HepG2 (cell line): ENCODE results near the gene TPSAB1. TPM values are rescaled to one million over a fixed set of nuclear protein-coding genes. Genes with fewer than 3 reads are reported as not detected.

Source experiments
- ATAC-seq: fragments of 200-7000 bp; cut with Tn5 transposase; 3 replicates; pipeline ENCODE4 v1.9.1; 2020; ENCODE audit warnings: mild to moderate bottlenecking, moderate library complexity
- BruUV-seq: library from RNA; stranded (reverse); fragments of 400-500 nt; replicated peaks from 2 replicates; lab custom pipeline; 2021; lab: Mats Ljungman, UMichigan
- CTCF ChIA-PET: fragments of 300-600 bp; formaldehyde crosslinking; extraction: SDS; loops from one replicate; lab custom pipeline; 2021; ENCODE audit warnings: low total read pairs, inconsistent platforms, low intra/inter-chr PET ratio; lab: Yijun Ruan, JAX
- POLR2A ChIA-PET: fragments of 350-600 bp; sonication (Branson Sonifier 250); formaldehyde crosslinking; loops from one replicate; lab custom pipeline; 2020; ENCODE audit warnings: antibody characterized with exemption, inconsistent platforms; lab: Yijun Ruan, JAX
- DNase-seq: peaks from one replicate; pipeline ENCODE4 v3.0.0-alpha.2; 2015; ENCODE audit warnings: low spot score
- FAIRE-seq: peaks from 3 replicates; lab custom pipeline; 2011; peaks lifted over from hg19 to GRCh38; lab: Jason Lieb, UNC
- H2AFZ ChIP-seq: one replicate; pipeline ENCODE4 v1.6.1; 2011; ENCODE audit warnings: low read length, inconsistent platforms
- H3K27ac ChIP-seq: fragments of 300-600 bp; 3 replicates; pipeline ENCODE4 v1.8.0; 2011; ENCODE audit warnings: mixed run types, mild to moderate bottlenecking, mixed read lengths, low read length, inconsistent platforms; ENCODE audit not compliant: insufficient read depth; ENCODE audit errors: extremely low read length
- H3K27me3 ChIP-seq, 2 experiments: fragments of 200-600 bp in 1 of 2; 2 replicates in 1 of 2; 3 replicates in 1 of 2; pipeline versions ENCODE4 v1.6.0 to v1.8.0; 2011; ENCODE audit warnings: low read length in 2 of 2, mild to moderate bottlenecking in 2 of 2, moderate library complexity in 2 of 2, inconsistent platforms in 1 of 2; ENCODE audit not compliant: insufficient read depth in 2 of 2, control insufficient read depth in 1 of 2
- H3K36me3 ChIP-seq, 2 experiments: fragments of 200-600 bp in 1 of 2; replicated peaks in 1 of 2; 2 replicates in 1 of 2; 3 replicates in 1 of 2; pipeline versions ENCODE4 v1.5.1 to v1.8.0; 2011; ENCODE audit warnings: low read length in 2 of 2, inconsistent platforms in 1 of 2; ENCODE audit not compliant: insufficient read depth in 2 of 2, control insufficient read depth in 1 of 2
- H3K4me1 ChIP-seq: 2 replicates; pipeline ENCODE4 v1.5.1; 2012; ENCODE audit warnings: low read length, inconsistent platforms; ENCODE audit not compliant: insufficient read depth
- H3K4me2 ChIP-seq: 2 replicates; pipeline ENCODE4 v1.6.0; 2011; ENCODE audit warnings: low read depth, low read length, inconsistent platforms
- H3K4me3 ChIP-seq, 3 experiments: fragments of 200-600 bp in 1 of 3; sonication (generic), shearing (Covaris generic) in 1 of 3; replicated peaks in 1 of 3; 2 replicates each; pipeline ENCODE4 v1.5.1; 2011 to 2016; ENCODE audit warnings: low read length in 3 of 3, inconsistent platforms in 2 of 3, low read depth in 2 of 3, mild to moderate bottlenecking in 2 of 3, control low read depth in 1 of 3, mixed read lengths in 1 of 3; ENCODE audit not compliant: insufficient read depth in 1 of 3
- H3K79me2 ChIP-seq: one replicate; pipeline ENCODE4 v1.6.1; 2011; ENCODE audit warnings: low read length, inconsistent platforms; ENCODE audit not compliant: insufficient read depth
- H3K9ac ChIP-seq: 2 replicates; pipeline ENCODE4 v1.6.0; 2011; ENCODE audit warnings: mild to moderate bottlenecking, low read depth, low read length, inconsistent platforms; ENCODE audit not compliant: insufficient read depth
- H3K9me3 ChIP-seq: 2 replicates; pipeline ENCODE4 v1.5.1; 2012; ENCODE audit warnings: mild to moderate bottlenecking, low read length
- H4K20me1 ChIP-seq: 2 replicates; pipeline ENCODE4 v1.6.0; 2011; ENCODE audit warnings: inconsistent platforms, mild to moderate bottlenecking, low read length, moderate library complexity; ENCODE audit not compliant: insufficient read depth
- AGO2 ChIP-seq: fragments of 200-400 bp; formaldehyde crosslinking; optimal IDR thresholded peaks from 2 replicates; pipeline ENCODE3; 2017; ENCODE audit warnings: mild to moderate bottlenecking, low read depth, low read length, moderate library complexity
- KLF12 ChIP-seq: sonication (generic); formaldehyde crosslinking; IDR thresholded peaks from 2 replicates; pipeline ENCODE4 v1.4.0; 2020; ENCODE audit warnings: missing genetic modification reagents, borderline replicate concordance
- MAFF ChIP-seq: IDR thresholded peaks from 2 replicates; pipeline ENCODE4 v1.6.1; 2011; ENCODE audit warnings: low read depth, low read length, improper control_type of control experiment
- SMAD1 ChIP-seq: sonication (generic); formaldehyde crosslinking; IDR thresholded peaks from 2 replicates; pipeline ENCODE4 v1.4.0; 2020; ENCODE audit warnings: missing genetic modification reagents, low read depth, mild to moderate bottlenecking, borderline replicate concordance
- SUZ12 ChIP-seq: fragments of 150-350 bp; IDR thresholded peaks from 2 replicates; pipeline ENCODE4 v1.6.1; 2014; ENCODE audit warnings: low read depth, low read length
- ZNF616 ChIP-seq: sonication (generic); formaldehyde crosslinking; IDR thresholded peaks from 2 replicates; pipeline ENCODE4 v1.5.0; 2020; ENCODE audit warnings: low read depth, mild to moderate bottlenecking, missing genetic modification reagents
- ZNF776 ChIP-seq: sonication (generic); formaldehyde crosslinking; IDR thresholded peaks from 2 replicates; pipeline ENCODE4 v1.4.0; 2020; ENCODE audit warnings: mild to moderate bottlenecking, missing genetic modification reagents
- ZSCAN9 ChIP-seq: IDR thresholded peaks from 2 replicates; pipeline ENCODE4 v1.6.1; 2016; ENCODE audit warnings: borderline replicate concordance
- WGBS: methylation state at CpG from one replicate; pipeline ENCODE4 v1.1.6; 2017; ENCODE audit warnings: low lambda C conversion rate; 5-methylcytosine and 5-hydroxymethylcytosine counted together
- in situ Hi-C: cut with HindIII; loops from 2 replicates; pipeline ENCODE4 v1.10.0; 2017; ENCODE audit warnings: low pct_unique_long_range_greater_than_20kb; ENCODE audit not compliant: extremely low pct_ligation_motif_present
- intact Hi-C: fragments of 100-400 bp; cut with micrococcal nuclease; formaldehyde crosslinking; loops from one replicate; pipeline ENCODE4 v1.10.0; 2022; ENCODE audit not compliant: unreplicated experiment
- polyA plus RNA-seq, 8 experiments: library from polyadenylated mRNA; depleted of rRNA in 3 of 8; stranded (reverse) in 7 of 8; unstranded in 1 of 8; fragments of >200 nt; fragmentation: Illumina TruSeq in 4 of 8; extraction: Trizol in 4 of 8; gene quantifications; 2 replicates each; pipeline versions ENCODE4 v1.2.1 to v1.2.3, GENCODE V29; 2011 to 2016; ENCODE audit warnings: low read depth in 4 of 8, missing spikeins in 1 of 8, mixed read lengths in 1 of 8; ENCODE audit not compliant: insufficient read depth in 1 of 8
- total RNA-seq, 5 experiments: library from RNA; depleted of rRNA; stranded (reverse); fragments of >200 nt; fragmentation: Illumina TruSeq; extraction: Trizol; gene quantifications; 2 replicates each; pipeline ENCODE4 v1.2.3, GENCODE V29; 2016; ENCODE audit warnings: low read depth in 1 of 5

TPSAB1 gene
- total and polyA plus RNA-seq, 2 of the 13 experiments (the other 11 are each of a cell fraction or from before 2014, with no cell fraction given), result 0.12 TPM; not detected in 1

GRCh38 chr16:1221628-1222552 lies 18.6 kb upstream of the TPSAB1 start:
- no peak overlapping the region for H3K4me3 ChIP-seq
- CTCF ChIA-PET, result no interaction called here
- TF ChIP-seq AGO2, result peak; percentile 55
- TF ChIP-seq MAFF, result no peak
- no peak for TF ChIP-seq KLF12 (CRISPR knock-in tag)
- TF ChIP-seq SUZ12, result no peak
- no peak for TF ChIP-seq ZSCAN9
- no peak for TF ChIP-seq ZNF616 (CRISPR knock-in tag)
- no peak for TF ChIP-seq ZNF776 (CRISPR knock-in tag)
- TF ChIP-seq SMAD1 (CRISPR knock-in tag), result no peak
- TF ChIP-seq, all 625 proteins: peak for 1
- H4K20me1 ChIP-seq, result no peaks in the 10 kb centered on the region
- no peaks in the 10 kb centered on the region; a peak in 1 of 5 replicates for H3K36me3 ChIP-seq
- peaks cover 10 to 44% of the 10 kb centered on the region in 2 experiments; a peak in 4 of 5 replicates for H3K27me3 ChIP-seq
- intact Hi-C loops, result no loop called here
- ATAC-seq (no peak), FAIRE-seq (no peak), DNase-seq (no peak)
- no peaks in the 10 kb centered on the region for H3K79me2 ChIP-seq
- BruUV-seq, result no TSS peak
- H3K27ac ChIP-seq, result no peak overlapping the region
- 60% methylated on average over 15 of the region's 40 CpGs for WGBS
- H2AFZ ChIP-seq, result no peak overlapping the region
- H3K9me3 ChIP-seq, result no peaks in the 10 kb centered on the region
- in situ Hi-C loops, result loop anchor here (25.0 kb wide), 1 partner anchor 410 kb away; the partner anchor contains the start of gene GNG13
- no peak overlapping the region for H3K9ac ChIP-seq
- H3K4me1 ChIP-seq, result peaks cover 10% of the 10 kb centered on the region
- POLR2A ChIA-PET, result no interaction called here
- H3K4me2 ChIP-seq, result no peak overlapping the region
